GM12878 (cell line): ENCODE results near the gene KERA. TPM values are rescaled to one million over a fixed set of nuclear protein-coding genes. Genes with fewer than 3 reads are reported as not detected.

Experiments used
- ATAC-seq: fragments of 200-7000 bp; cut with Tn5 transposase; 3 replicates; pipeline ENCODE4 v1.9.1; 2020; ENCODE audit warnings: mild to moderate bottlenecking, moderate library complexity
- BruUV-seq: library from RNA; stranded (reverse); fragments of 400-500 nt; replicated peaks from 2 replicates; lab custom pipeline; 2021; lab: Mats Ljungman, UMichigan
- CTCF ChIA-PET: fragments of 300-600 bp; sonication (Branson Sonifier 250); formaldehyde crosslinking; extraction: SDS; loops from one replicate; lab custom pipeline; 2021; ENCODE audit warnings: inconsistent platforms; lab: Yijun Ruan, JAX
- POLR2A ChIA-PET: fragments of 350-600 bp; formaldehyde crosslinking; extraction: SDS; loops from one replicate; lab custom pipeline; 2021; ENCODE audit warnings: inconsistent platforms; lab: Charles Lee
- RAD21 ChIA-PET: fragments of 300-600 bp; sonication (Branson Sonifier 250); formaldehyde crosslinking; loops from one replicate; lab custom pipeline; 2023; ENCODE audit warnings: antibody characterized with exemption; ENCODE audit not compliant: unreplicated experiment; lab: Charles Lee
- SMC1A ChIA-PET: fragments of 300-600 bp; sonication (Branson Sonifier 250); formaldehyde crosslinking; loops from one replicate; lab custom pipeline; 2023; ENCODE audit not compliant: unreplicated experiment, uncharacterized antibody; lab: Charles Lee
- DNase-seq: peaks from one replicate; pipeline ENCODE4 v3.0.0-alpha.2; 2011; ENCODE audit warnings: low read depth, low spot score
- FAIRE-seq: peaks from 3 replicates; lab custom pipeline; 2011; peaks lifted over from hg19 to GRCh38; lab: Jason Lieb, UNC
- H2AFZ ChIP-seq: 2 replicates; pipeline ENCODE4 v1.6.0; 2011; ENCODE audit warnings: low read depth, low read length, control low read depth; ENCODE audit not compliant: control insufficient read depth
- H3K27ac ChIP-seq: 2 replicates; pipeline ENCODE4 v1.5.1; 2011; ENCODE audit warnings: control low read depth; ENCODE audit not compliant: control insufficient read depth, insufficient read depth
- H3K27me3 ChIP-seq, 2 experiments: replicated peaks in 1 of 2; 2 replicates each; pipeline versions ENCODE4 v1.6.0 to v1.6.1; 2011; ENCODE audit warnings: low read length in 1 of 2; ENCODE audit not compliant: control insufficient read depth in 2 of 2, insufficient read depth in 2 of 2
- H3K36me3 ChIP-seq, 2 experiments: 2 replicates each; pipeline ENCODE4 v1.5.1; 2011; ENCODE audit warnings: low read length in 1 of 2; ENCODE audit not compliant: control insufficient read depth in 2 of 2, insufficient read depth in 2 of 2
- H3K4me1 ChIP-seq: 2 replicates; pipeline ENCODE4 v1.6.1; 2011; ENCODE audit warnings: mild to moderate bottlenecking, low read length, moderate library complexity, mixed read lengths; ENCODE audit not compliant: control insufficient read depth, insufficient read depth
- H3K4me2 ChIP-seq: 2 replicates; pipeline ENCODE4 v1.6.0; 2011; ENCODE audit warnings: control low read depth; ENCODE audit not compliant: control insufficient read depth, insufficient read depth
- H3K4me3 ChIP-seq: fragments of 200-600 bp; sonication (generic); 2 replicates; pipeline ENCODE4 v1.5.1; 2016
- H3K79me2 ChIP-seq: 2 replicates; pipeline ENCODE4 v1.6.0; 2011; ENCODE audit warnings: low read length; ENCODE audit not compliant: control insufficient read depth, insufficient read depth
- H3K9ac ChIP-seq: 2 replicates; pipeline ENCODE4 v1.8.0; 2011; ENCODE audit warnings: low read length, control low read depth, mixed read lengths; ENCODE audit not compliant: control insufficient read depth, insufficient read depth
- H3K9me3 ChIP-seq: replicated peaks from 3 replicates; pipeline ENCODE4 v1.5.1; 2011; ENCODE audit warnings: mild to moderate bottlenecking, low read length; ENCODE audit not compliant: control insufficient read depth, insufficient read depth
- H4K20me1 ChIP-seq: 2 replicates; pipeline ENCODE4 v1.6.0; 2011; ENCODE audit not compliant: control insufficient read depth, insufficient read depth
- BHLHE40 ChIP-seq, 2 experiments: fragments of 450-650 bp in 1 of 2; IDR thresholded peaks; 2 replicates each; pipeline ENCODE4 v1.6.1; 2011 to 2017; ENCODE audit warnings: low read depth in 2 of 2, borderline replicate concordance in 1 of 2, improper control_type of control experiment in 1 of 2, low read length in 1 of 2, mild to moderate bottlenecking in 1 of 2
- RAD21 ChIP-seq: IDR thresholded peaks from 2 replicates; pipeline ENCODE4 v1.6.1; 2011; ENCODE audit warnings: mild to moderate bottlenecking, low read depth, low read length, moderate library complexity; ENCODE audit not compliant: insufficient read depth
- RB1 ChIP-seq: fragments of 450-650 bp; formaldehyde crosslinking; IDR thresholded peaks from 2 replicates; pipeline ENCODE4 v1.6.1; 2017; ENCODE audit warnings: mild to moderate bottlenecking, borderline replicate concordance
- SIN3A ChIP-seq: IDR thresholded peaks from 2 replicates; pipeline ENCODE4 v1.6.1; 2012; ENCODE audit warnings: low read depth, low read length, improper control_type of control experiment
- WGBS: methylation state at CpG from one replicate; pipeline ENCODE4 v1.1.6; 2016; ENCODE audit warnings: low lambda C conversion rate; ENCODE audit not compliant: insufficient replicate concordance, insufficient coverage; ENCODE audit errors: missing lambda C conversion rate; 5-methylcytosine and 5-hydroxymethylcytosine counted together
- in situ Hi-C: fragments of 300-500 bp; cut with MboI; formaldehyde crosslinking; loops from 9 replicates; pipeline ENCODE4 v1.14.3; 2018; ENCODE audit warnings: mixed read lengths
- intact Hi-C: fragments of 100-400 bp; cut with micrococcal nuclease; formaldehyde crosslinking; loops from one replicate; pipeline ENCODE4 v1.14.2; 2022; ENCODE audit not compliant: unreplicated experiment
- polyA plus RNA-seq, 11 experiments: library from polyadenylated mRNA; depleted of rRNA in 4 of 11; unstranded in 6 of 11; stranded (reverse) in 5 of 11; fragments of >200 nt; fragmentation: Nextera tagmentation in 4 of 11; fragmentation: Illumina TruSeq in 1 of 11; extraction: Ambion mirVana in 4 of 11; extraction: Trizol in 1 of 11; gene quantifications; 1 replicate in 1 of 11; 2 replicates in 10 of 11; pipeline versions ENCODE4 v1.2.1 to v1.2.3, GENCODE V29; 2011 to 2016; ENCODE audit warnings: inconsistent platforms in 2 of 11, missing spikeins in 2 of 11, low read depth in 1 of 11
- total RNA-seq, 4 experiments: library from RNA; depleted of rRNA in 3 of 4; stranded (reverse); fragments of >200 nt in 3 of 4; fragmentation: Illumina TruSeq in 1 of 4; extraction: Trizol in 1 of 4; gene quantifications; 2 replicates each; pipeline versions ENCODE4 v1.2.1 to v1.2.3, GENCODE V29; 2013 to 2021
- TF ChIP-seq, protein P1 (sequence below): IDR thresholded peaks from 2 replicates; pipeline ENCODE4 v1.6.1; 2012; ENCODE audit warnings: improper control_type of control experiment, low read depth, low read length; ENCODE audit not compliant: insufficient replicate concordance
- TF ChIP-seq, protein P2 (sequence below): IDR thresholded peaks from 2 replicates; pipeline ENCODE4 v1.6.1; 2011; ENCODE audit warnings: low read depth, low read length, improper control_type of control experiment, borderline replicate concordance
- TF ChIP-seq, protein P3 (sequence below): fragments of 450-650 bp; IDR thresholded peaks from 2 replicates; pipeline ENCODE4 v1.6.1; 2016; ENCODE audit warnings: mild to moderate bottlenecking
- TF ChIP-seq, protein P4 (sequence below): fragments of 450-650 bp; IDR thresholded peaks from 2 replicates; pipeline ENCODE4 v1.6.1; 2017; ENCODE audit warnings: mild to moderate bottlenecking, low read depth, inconsistent platforms; ENCODE audit not compliant: poor library complexity, severe bottlenecking

The KERA gene
- total and polyA plus RNA-seq, 10 of the 15 experiments (the other 5 are each of a cell fraction or from before 2014, with no cell fraction given), result not detected

DNA sequence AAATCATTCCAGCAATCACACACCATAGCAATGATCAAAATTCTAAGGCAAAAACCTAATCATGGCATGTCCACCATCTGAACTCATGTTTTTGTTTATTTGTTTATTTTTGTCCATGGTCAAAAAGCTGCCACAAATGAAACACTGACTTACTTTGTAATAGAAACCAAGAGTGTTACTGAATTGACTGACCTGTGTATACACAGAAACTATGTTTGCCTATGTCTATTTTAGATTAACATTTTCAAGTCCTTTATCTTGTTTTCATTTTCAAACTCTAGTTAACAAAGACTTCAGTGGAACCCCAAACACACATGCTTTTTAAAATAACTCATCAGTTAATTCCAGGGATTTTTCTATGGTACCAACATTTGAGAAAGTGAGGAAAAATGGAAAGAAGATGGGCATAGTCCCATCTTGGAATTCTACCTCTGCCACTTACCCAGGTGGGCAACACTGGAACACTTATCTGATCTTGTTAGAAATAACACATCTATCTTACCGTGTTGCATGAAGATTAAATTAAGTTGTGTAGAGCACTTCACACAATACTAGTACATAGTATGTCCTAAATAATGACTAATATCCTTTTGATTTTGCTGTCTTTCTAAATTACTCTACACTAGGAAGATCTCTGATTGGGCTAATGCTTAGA lies 47.1 kb upstream of the KERA start:
- intact Hi-C loops, result no loop called here
- TF ChIP-seq RB1, result no peak
- no peak for TF ChIP-seq RAD21
- TF ChIP-seq, protein P1, sequence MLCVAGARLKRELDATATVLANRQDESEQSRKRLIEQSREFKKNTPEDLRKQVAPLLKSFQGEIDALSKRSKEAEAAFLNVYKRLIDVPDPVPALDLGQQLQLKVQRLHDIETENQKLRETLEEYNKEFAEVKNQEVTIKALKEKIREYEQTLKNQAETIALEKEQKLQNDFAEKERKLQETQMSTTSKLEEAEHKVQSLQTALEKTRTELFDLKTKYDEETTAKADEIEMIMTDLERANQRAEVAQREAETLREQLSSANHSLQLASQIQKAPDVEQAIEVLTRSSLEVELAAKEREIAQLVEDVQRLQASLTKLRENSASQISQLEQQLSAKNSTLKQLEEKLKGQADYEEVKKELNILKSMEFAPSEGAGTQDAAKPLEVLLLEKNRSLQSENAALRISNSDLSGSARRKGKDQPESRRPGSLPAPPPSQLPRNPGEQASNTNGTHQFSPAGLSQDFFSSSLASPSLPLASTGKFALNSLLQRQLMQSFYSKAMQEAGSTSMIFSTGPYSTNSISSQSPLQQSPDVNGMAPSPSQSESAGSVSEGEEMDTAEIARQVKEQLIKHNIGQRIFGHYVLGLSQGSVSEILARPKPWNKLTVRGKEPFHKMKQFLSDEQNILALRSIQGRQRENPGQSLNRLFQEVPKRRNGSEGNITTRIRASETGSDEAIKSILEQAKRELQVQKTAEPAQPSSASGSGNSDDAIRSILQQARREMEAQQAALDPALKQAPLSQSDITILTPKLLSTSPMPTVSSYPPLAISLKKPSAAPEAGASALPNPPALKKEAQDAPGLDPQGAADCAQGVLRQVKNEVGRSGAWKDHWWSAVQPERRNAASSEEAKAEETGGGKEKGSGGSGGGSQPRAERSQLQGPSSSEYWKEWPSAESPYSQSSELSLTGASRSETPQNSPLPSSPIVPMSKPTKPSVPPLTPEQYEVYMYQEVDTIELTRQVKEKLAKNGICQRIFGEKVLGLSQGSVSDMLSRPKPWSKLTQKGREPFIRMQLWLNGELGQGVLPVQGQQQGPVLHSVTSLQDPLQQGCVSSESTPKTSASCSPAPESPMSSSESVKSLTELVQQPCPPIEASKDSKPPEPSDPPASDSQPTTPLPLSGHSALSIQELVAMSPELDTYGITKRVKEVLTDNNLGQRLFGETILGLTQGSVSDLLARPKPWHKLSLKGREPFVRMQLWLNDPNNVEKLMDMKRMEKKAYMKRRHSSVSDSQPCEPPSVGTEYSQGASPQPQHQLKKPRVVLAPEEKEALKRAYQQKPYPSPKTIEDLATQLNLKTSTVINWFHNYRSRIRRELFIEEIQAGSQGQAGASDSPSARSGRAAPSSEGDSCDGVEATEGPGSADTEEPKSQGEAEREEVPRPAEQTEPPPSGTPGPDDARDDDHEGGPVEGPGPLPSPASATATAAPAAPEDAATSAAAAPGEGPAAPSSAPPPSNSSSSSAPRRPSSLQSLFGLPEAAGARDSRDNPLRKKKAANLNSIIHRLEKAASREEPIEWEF, result no peak
- TF ChIP-seq, protein P2, sequence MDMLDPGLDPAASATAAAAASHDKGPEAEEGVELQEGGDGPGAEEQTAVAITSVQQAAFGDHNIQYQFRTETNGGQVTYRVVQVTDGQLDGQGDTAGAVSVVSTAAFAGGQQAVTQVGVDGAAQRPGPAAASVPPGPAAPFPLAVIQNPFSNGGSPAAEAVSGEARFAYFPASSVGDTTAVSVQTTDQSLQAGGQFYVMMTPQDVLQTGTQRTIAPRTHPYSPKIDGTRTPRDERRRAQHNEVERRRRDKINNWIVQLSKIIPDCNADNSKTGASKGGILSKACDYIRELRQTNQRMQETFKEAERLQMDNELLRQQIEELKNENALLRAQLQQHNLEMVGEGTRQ, result no peak
- TF ChIP-seq, protein P3, sequence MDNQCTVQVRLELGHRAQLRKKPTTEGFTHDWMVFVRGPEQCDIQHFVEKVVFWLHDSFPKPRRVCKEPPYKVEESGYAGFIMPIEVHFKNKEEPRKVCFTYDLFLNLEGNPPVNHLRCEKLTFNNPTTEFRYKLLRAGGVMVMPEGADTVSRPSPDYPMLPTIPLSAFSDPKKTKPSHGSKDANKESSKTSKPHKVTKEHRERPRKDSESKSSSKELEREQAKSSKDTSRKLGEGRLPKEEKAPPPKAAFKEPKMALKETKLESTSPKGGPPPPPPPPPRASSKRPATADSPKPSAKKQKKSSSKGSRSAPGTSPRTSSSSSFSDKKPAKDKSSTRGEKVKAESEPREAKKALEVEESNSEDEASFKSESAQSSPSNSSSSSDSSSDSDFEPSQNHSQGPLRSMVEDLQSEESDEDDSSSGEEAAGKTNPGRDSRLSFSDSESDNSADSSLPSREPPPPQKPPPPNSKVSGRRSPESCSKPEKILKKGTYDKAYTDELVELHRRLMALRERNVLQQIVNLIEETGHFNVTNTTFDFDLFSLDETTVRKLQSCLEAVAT, result no peak
- no peak for TF ChIP-seq SIN3A
- TF ChIP-seq BHLHE40 (IDR thresholded peaks at IDR 0.05; ENCODE audit: borderline replicate concordance in 1 of 2, low read depth in 2 of 2, low read length in 1 of 2), result no peak
- TF ChIP-seq, protein P4, sequence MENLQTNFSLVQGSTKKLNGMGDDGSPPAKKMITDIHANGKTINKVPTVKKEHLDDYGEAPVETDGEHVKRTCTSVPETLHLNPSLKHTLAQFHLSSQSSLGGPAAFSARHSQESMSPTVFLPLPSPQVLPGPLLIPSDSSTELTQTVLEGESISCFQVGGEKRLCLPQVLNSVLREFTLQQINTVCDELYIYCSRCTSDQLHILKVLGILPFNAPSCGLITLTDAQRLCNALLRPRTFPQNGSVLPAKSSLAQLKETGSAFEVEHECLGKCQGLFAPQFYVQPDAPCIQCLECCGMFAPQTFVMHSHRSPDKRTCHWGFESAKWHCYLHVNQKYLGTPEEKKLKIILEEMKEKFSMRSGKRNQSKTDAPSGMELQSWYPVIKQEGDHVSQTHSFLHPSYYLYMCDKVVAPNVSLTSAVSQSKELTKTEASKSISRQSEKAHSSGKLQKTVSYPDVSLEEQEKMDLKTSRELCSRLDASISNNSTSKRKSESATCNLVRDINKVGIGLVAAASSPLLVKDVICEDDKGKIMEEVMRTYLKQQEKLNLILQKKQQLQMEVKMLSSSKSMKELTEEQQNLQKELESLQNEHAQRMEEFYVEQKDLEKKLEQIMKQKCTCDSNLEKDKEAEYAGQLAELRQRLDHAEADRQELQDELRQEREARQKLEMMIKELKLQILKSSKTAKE, result no peak

More for the DNA sequence above, 47.1 kb upstream of the KERA start:
- FAIRE-seq (no peak), DNase-seq (no peak), ATAC-seq (no peak; the same call in 2 of the 3 replicates)
- RAD21 ChIA-PET, result no interaction called here
- CTCF ChIA-PET, result no interaction called here
- in situ Hi-C loops, result loop anchor here (5.0 kb wide), 1 partner anchor 123 kb away; no protein-coding TSS in a partner anchor
- no peaks in the 10 kb centered on the region for H3K9me3 ChIP-seq
- no peak overlapping the region for H3K4me2 ChIP-seq
- SMC1A ChIA-PET, result no interaction called here
- H3K27me3 ChIP-seq, result no peaks in the 10 kb centered on the region
- no peak overlapping the region for H2AFZ ChIP-seq
- no peak overlapping the region for H3K4me3 ChIP-seq
- no TSS peak for BruUV-seq
- H3K9ac ChIP-seq, result no peak overlapping the region
- H4K20me1 ChIP-seq, result no peaks in the 10 kb centered on the region
- 92% methylated on average over 1 of the region's 1 CpG for WGBS
- no peaks in the 10 kb centered on the region for H3K4me1 ChIP-seq
- no peak overlapping the region for H3K27ac ChIP-seq
- H3K79me2 ChIP-seq, result no peaks in the 10 kb centered on the region
- POLR2A ChIA-PET, result no interaction called here
- H3K36me3 ChIP-seq, result no peaks in the 10 kb centered on the region
